Caco-2 (cell line): ENCODE measurements around the gene RAD51B. TPM values are rescaled to one million over a fixed set of nuclear protein-coding genes. Genes with fewer than 3 reads are reported as not detected.

Source experiments
- BruUV-seq: library from RNA; stranded (reverse); fragments of 400-500 nt; replicated peaks from 2 replicates; lab custom pipeline; 2021; lab: Mats Ljungman, UMichigan
- CTCF ChIA-PET: fragments of 300-600 bp; sonication (Branson Sonifier 250); formaldehyde crosslinking; loops from one replicate; lab custom pipeline; 2022; ENCODE audit warnings: antibody characterized with exemption; lab: Charles Lee
- POLR2A ChIA-PET: fragments of 300-600 bp; sonication (Branson Sonifier 250); formaldehyde crosslinking; loops from one replicate; lab custom pipeline; 2022; ENCODE audit warnings: antibody characterized with exemption; lab: Charles Lee
- DNase-seq, 2 experiments: peaks; one replicate each; pipeline versions ENCODE4 v3.0.0 to v3.0.0-alpha.2; 2020 to 2022
- H3K27me3 ChIP-seq: replicated peaks from 2 replicates; pipeline ENCODE4 v1.6.0; 2011; ENCODE audit warnings: low read length; ENCODE audit not compliant: control insufficient read depth, insufficient read depth
- H3K36me3 ChIP-seq: 2 replicates; pipeline ENCODE4 v1.5.1; 2011; ENCODE audit warnings: low read length; ENCODE audit not compliant: control insufficient read depth, insufficient read depth
- H3K4me1 ChIP-seq: fragments of 250-450 bp; sonication (Bioruptor Pico); 2 replicates; pipeline ENCODE4 v1.5.1; 2020; ENCODE audit warnings: mild to moderate bottlenecking
- H3K4me3 ChIP-seq: 2 replicates; pipeline ENCODE4 v1.5.1; 2011; ENCODE audit warnings: low read depth, mild to moderate bottlenecking, control low read depth, low read length
- H3K9me3 ChIP-seq: fragments of 250-450 bp; sonication (Bioruptor Pico); 2 replicates; pipeline ENCODE4 v1.5.1; 2020; ENCODE audit warnings: mild to moderate bottlenecking, moderate library complexity
- H3K27ac Mint-ChIP-seq: one replicate; pipeline ENCODE4 v1.8.0; 2022; ENCODE audit warnings: mixed read lengths; ENCODE audit not compliant: unreplicated experiment
- H3K27me3 Mint-ChIP-seq: one replicate; pipeline ENCODE4 v1.8.0; 2022; ENCODE audit warnings: mixed read lengths; ENCODE audit not compliant: insufficient read depth, unreplicated experiment
- H3K36me3 Mint-ChIP-seq: one replicate; pipeline ENCODE4 v1.8.0; 2022; ENCODE audit warnings: mild to moderate bottlenecking, mixed read lengths; ENCODE audit not compliant: insufficient read depth, unreplicated experiment
- H3K4me1 Mint-ChIP-seq: one replicate; pipeline ENCODE4 v1.8.0; 2022; ENCODE audit warnings: low read depth, mixed read lengths; ENCODE audit not compliant: unreplicated experiment
- H3K4me3 Mint-ChIP-seq: one replicate; pipeline ENCODE4 v1.8.0; 2022; ENCODE audit warnings: mild to moderate bottlenecking, moderate library complexity, mixed read lengths; ENCODE audit not compliant: unreplicated experiment
- H3K9me3 Mint-ChIP-seq: one replicate; pipeline ENCODE4 v1.8.0; 2022; ENCODE audit warnings: mixed read lengths; ENCODE audit not compliant: unreplicated experiment
- intact Hi-C: fragments of 100-400 bp; cut with micrococcal nuclease; formaldehyde crosslinking; loops from one replicate; pipeline ENCODE4 v1.10.0; 2022; ENCODE audit not compliant: unreplicated experiment
- total RNA-seq: library from RNA; stranded (reverse); gene quantifications from 2 replicates; pipeline ENCODE4 v1.2.3, GENCODE V29; 2022
- TF ChIP-seq, protein P1 (sequence below), 2 experiments: fragments of 200-600 bp in 1 of 2; IDR thresholded peaks; 1 replicate in 1 of 2; 2 replicates in 1 of 2; pipeline versions ENCODE4 v1.5.1 to v1.8.0; 2011 to 2022; ENCODE audit warnings: antibody characterized with exemption in 1 of 2, control low read depth in 1 of 2, inconsistent platforms in 1 of 2, low read depth in 1 of 2, low read length in 1 of 2, mild to moderate bottlenecking in 1 of 2, moderate library complexity in 1 of 2; ENCODE audit not compliant: insufficient read depth in 1 of 2, severe bottlenecking in 1 of 2, unreplicated experiment in 1 of 2

Gene RAD51B
- total RNA-seq, 1 experiment from 2014 or later, result 16.7 TPM

DNA sequence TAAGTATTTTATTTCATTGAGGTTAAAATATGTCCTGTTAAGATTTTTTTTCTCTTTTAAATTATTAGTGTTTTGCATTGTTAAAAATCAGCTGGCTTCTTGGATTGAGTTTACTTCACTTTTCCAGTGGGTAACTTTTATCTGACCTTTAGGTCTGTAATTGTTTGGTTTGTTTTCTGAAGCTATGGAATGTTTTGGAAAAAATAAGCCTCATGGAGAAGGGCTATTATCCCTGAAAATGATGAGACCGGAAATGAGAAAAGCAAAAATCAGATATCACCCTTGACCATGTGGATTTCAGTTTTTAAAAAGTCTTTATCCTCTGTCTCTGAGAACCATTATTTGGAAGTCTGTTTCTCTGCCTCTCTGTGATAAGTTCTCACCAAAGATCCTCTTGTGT is 180.9 kb downstream of the RAD51B start:
- TF ChIP-seq, protein P1, sequence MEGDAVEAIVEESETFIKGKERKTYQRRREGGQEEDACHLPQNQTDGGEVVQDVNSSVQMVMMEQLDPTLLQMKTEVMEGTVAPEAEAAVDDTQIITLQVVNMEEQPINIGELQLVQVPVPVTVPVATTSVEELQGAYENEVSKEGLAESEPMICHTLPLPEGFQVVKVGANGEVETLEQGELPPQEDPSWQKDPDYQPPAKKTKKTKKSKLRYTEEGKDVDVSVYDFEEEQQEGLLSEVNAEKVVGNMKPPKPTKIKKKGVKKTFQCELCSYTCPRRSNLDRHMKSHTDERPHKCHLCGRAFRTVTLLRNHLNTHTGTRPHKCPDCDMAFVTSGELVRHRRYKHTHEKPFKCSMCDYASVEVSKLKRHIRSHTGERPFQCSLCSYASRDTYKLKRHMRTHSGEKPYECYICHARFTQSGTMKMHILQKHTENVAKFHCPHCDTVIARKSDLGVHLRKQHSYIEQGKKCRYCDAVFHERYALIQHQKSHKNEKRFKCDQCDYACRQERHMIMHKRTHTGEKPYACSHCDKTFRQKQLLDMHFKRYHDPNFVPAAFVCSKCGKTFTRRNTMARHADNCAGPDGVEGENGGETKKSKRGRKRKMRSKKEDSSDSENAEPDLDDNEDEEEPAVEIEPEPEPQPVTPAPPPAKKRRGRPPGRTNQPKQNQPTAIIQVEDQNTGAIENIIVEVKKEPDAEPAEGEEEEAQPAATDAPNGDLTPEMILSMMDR (IDR thresholded peaks at IDR 0.05; ENCODE audit: insufficient read depth in 1 of 2, low read depth in 1 of 2, low read length in 1 of 2, severe bottlenecking in 1 of 2, unreplicated experiment in 1 of 2), result no peak
- Histone ChIP-seq H3K27me3 (no peaks in the 10 kb centered on the region), H3K4me3 (no peak overlapping the region), H3K4me1 (peaks cover 22% of the 10 kb centered on the region), H3K9me3 (no peaks in the 10 kb centered on the region), H3K36me3 (no peaks in the 10 kb centered on the region)
- POLR2A ChIA-PET, result no interaction called here
- no peak for DNase-seq
- H3K4me1 Mint-ChIP-seq, result peaks cover 16% of the 10 kb centered on the region
- no peaks in the 10 kb centered on the region for H3K9me3 Mint-ChIP-seq
- no peak overlapping the region for H3K4me3 Mint-ChIP-seq
- intact Hi-C loops, result no loop called here
- H3K27ac Mint-ChIP-seq, result no peak overlapping the region
- no TSS peak for BruUV-seq
- no peaks in the 10 kb centered on the region for H3K36me3 Mint-ChIP-seq
- CTCF ChIA-PET, result no interaction called here
- no peaks in the 10 kb centered on the region for H3K27me3 Mint-ChIP-seq

DNA sequence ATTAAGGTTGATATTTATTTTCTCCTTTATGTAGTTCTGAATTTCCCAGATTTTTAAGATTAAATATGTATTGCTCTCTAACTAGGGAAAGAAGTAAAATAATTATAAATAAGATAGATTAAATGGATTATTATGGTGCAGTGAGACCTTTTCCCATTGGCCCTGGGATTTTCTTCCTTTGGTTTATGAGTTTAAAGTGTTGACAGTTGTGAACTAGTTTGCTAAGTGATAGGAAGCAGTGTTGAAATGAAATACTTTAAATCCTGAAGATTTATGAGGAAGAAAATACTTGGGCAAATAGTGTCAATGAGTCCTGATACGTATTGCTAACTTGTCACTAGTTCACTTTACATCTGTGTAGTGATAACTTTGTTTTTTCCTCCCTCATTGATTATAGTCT is 188.9 kb downstream of the RAD51B start:
- intact Hi-C loops, result no loop called here
- Mint-ChIP-seq H3K4me3 (no peak overlapping the region), H3K4me1 (peaks cover 17% of the 10 kb centered on the region), H3K27ac (no peak overlapping the region), H3K9me3 (no peaks in the 10 kb centered on the region), H3K36me3 (no peaks in the 10 kb centered on the region), H3K27me3 (no peaks in the 10 kb centered on the region)
- Histone ChIP-seq H3K4me1 (no peaks in the 10 kb centered on the region), H3K4me3 (no peak overlapping the region), H3K36me3 (no peaks in the 10 kb centered on the region), H3K9me3 (no peaks in the 10 kb centered on the region), H3K27me3 (no peaks in the 10 kb centered on the region)
- POLR2A ChIA-PET, result no interaction called here
- DNase-seq, result no peak
- TF ChIP-seq, protein P1 (IDR thresholded peaks at IDR 0.05; ENCODE audit: insufficient read depth in 1 of 2, low read depth in 1 of 2, low read length in 1 of 2, severe bottlenecking in 1 of 2, unreplicated experiment in 1 of 2), result no peak
- CTCF ChIA-PET, result no interaction called here
- no TSS peak for BruUV-seq

DNA sequence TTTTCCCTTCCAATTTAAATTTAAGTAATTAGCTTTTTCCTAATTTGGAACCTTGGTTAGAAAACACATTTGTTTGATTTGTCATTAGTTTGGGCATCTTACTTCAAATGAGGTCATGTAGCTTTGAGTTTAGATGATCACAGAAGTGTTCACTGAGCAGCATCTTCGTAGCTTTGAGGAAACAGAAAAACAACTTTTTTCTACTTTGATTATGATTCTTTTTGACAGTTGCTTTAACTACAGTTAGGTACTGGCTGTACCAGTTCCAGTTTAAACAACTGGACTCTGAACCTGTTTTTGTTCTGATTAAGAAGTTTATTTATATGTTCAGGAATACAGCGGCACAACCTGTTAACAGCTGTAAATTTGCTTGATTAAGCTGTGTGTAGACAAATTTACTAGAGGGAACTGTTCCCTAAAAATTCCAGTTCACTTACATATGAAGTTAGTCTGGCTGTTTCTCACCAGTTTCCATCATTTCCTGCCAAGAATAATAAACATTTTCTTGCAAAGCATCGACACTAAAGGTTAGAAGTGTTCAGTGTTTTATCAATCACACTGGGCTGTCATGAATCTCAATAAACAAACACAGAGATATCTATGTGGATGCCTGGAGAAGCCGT is 191.9 kb downstream of the RAD51B start:
- no TSS peak for BruUV-seq
- Mint-ChIP-seq H3K36me3 (no peaks in the 10 kb centered on the region), H3K27ac (no peak overlapping the region), H3K4me1 (peaks cover 17% of the 10 kb centered on the region), H3K9me3 (peaks cover 11% of the 10 kb centered on the region), H3K4me3 (no peak overlapping the region), H3K27me3 (no peaks in the 10 kb centered on the region)
- H3K4me1 ChIP-seq, result no peaks in the 10 kb centered on the region
- no peak overlapping the region for H3K4me3 ChIP-seq
- no peak for DNase-seq
- CTCF ChIA-PET, result no interaction called here
- POLR2A ChIA-PET, result no interaction called here
- TF ChIP-seq, protein P1 (IDR thresholded peaks at IDR 0.05; ENCODE audit: insufficient read depth in 1 of 2, low read depth in 1 of 2, low read length in 1 of 2, severe bottlenecking in 1 of 2, unreplicated experiment in 1 of 2), result no peak
- no peaks in the 10 kb centered on the region for H3K27me3 ChIP-seq
- 0 out of 2 replicates have a peak, but pooled peaks cover 5% of the 10 kb centered on the region for H3K9me3 ChIP-seq
- no peaks in the 10 kb centered on the region for H3K36me3 ChIP-seq
- intact Hi-C loops, result no loop called here
